ENCODE measurements around the gene CFAP221.

CFAP221 gene

DNA sequence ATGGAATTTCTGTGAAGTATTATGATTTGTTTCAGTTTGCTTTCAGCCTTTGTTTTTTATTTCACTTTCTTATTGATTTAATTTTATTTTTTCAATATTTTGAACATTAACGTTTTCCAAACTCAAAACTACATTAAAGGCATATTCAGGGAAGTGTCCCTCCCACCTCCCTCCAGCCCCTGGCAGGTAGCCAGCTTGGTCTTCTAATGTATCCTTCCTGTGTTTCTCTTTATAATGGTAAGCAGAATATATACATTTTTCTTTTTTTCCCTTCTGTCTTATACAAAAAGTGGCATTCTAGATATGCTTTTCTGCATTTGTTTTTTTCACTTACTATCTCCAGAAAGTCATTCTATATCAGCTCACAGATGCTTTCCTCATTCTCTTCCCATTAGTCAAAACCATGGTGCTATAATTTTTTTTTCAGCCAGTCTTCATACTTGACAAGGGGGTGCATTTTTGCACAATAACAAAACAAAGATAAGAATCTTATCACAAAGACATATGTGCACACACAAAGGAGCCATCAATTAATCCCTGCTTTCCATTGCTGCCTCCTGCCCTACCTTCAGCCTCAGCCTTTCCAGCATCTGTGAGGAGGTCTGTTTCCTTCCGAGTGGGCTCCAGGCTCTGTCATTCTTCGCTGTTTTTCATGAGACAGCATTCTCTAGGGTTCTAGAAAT, 101.1 kb downstream of the CFAP221 start:
- no peak for TF ChIP-seq CTCF (IDR thresholded peaks at IDR 0.05; ENCODE audit: low read depth, low read length, missing control alignments)
- no peak for DNase-seq (ENCODE audit: extremely low read depth, low read depth)
- no peak overlapping the region for H3K4me3 ChIP-seq (replicated peaks; ENCODE audit: low read depth, low read length)

- TF ChIP-seq CTCF (IDR thresholded peaks at IDR 0.05; ENCODE audit: low read depth, low read length, missing control alignments), result no peak
- no peak overlapping the region for H3K4me3 ChIP-seq (replicated peaks; ENCODE audit: low read depth, low read length)
- DNase-seq (ENCODE audit: extremely low read depth, low read depth), result no peak
These were observed 101.9 kb downstream of the CFAP221 start for GRCh38 chr2:119646149-119646548.

DNA sequence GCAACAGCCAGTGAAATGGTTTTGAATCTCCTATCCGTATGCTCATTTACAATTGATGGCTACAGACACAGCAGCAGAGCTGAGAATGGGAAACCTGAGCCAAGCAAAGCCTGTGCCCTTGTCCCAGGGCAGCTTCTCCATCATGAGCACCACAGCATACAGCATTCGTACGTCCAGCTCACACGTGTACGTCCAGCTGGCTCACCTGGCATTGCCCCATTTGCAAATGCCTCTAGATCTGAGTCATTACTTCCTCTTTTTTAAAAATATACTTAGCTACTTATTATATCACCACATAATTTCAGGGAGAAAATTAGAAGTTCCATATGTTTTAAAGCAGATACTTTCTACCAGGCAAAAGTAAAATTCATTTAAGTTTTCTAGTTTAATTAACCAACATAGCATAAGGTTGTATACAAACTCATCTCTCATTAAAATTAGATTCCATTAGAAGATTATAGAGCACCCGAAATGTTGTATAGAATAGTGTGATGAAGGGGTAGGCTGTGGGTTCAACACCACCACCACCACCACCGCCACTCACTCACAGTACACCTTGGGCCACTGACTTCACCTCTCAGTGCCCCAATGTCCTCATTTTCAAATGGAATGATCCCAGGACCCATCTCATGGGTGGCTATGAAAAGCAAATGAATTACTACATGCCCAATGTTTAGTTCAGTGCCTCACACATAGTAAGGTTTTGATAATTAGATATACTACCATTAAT, 103.4 kb downstream of the CFAP221 start:
- H3K4me3 ChIP-seq (replicated peaks; ENCODE audit: low read depth, low read length), result no peak overlapping the region
- no peak for TF ChIP-seq CTCF (IDR thresholded peaks at IDR 0.05; ENCODE audit: low read depth, low read length, missing control alignments)
- DNase-seq (ENCODE audit: extremely low read depth, low read depth), result no peak

DNA sequence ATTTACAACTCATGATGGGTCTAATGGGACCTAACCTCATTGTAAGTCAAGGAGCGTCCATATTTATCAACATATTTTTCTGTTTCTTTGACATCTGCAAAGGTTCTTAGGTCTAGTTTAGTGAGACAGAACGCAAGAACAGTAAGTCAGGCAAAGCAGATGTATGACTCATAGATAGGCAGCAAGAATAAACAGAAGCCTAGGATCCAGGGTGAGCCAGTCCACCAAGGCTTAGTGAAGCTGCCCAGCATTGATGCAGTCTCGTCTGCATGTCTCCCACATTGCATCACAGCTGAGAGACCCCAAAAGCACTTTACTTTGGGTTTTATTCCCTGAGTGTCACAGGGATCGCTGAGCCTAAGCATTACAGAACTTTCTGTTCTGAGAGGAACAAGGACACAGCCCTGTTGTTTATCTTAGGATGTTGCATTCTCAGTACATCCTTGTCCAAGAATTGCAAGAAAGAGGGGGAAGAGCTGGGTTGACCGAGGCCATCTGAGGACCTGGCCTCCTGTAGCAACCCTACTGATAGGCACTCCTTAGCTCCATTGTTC, 105.2 kb downstream of the CFAP221 start:
- DNase-seq (ENCODE audit: extremely low read depth, low read depth), result no peak
- no peak for TF ChIP-seq CTCF (IDR thresholded peaks at IDR 0.05; ENCODE audit: low read depth, low read length, missing control alignments)
- no peak overlapping the region for H3K4me3 ChIP-seq (replicated peaks; ENCODE audit: low read depth, low read length)

- no peak overlapping the region for H3K4me3 ChIP-seq (replicated peaks; ENCODE audit: low read depth, low read length)
- TF ChIP-seq CTCF (IDR thresholded peaks at IDR 0.05; ENCODE audit: low read depth, low read length, missing control alignments), result no peak
- DNase-seq (ENCODE audit: extremely low read depth, low read depth), result no peak
These were observed 106.0 kb downstream of the CFAP221 start for GRCh38 chr2:119650206-119650605.

- no peak for TF ChIP-seq CTCF (IDR thresholded peaks at IDR 0.05; ENCODE audit: low read depth, low read length, missing control alignments)
- H3K4me3 ChIP-seq (replicated peaks; ENCODE audit: low read depth, low read length), result no peak overlapping the region
- no peak for DNase-seq (ENCODE audit: extremely low read depth, low read depth)
These were observed 106.7 kb downstream of the CFAP221 start for GRCh38 chr2:119650846-119651370.
